DOHH2 (cell line): Measurements from ENCODE around the gene DIS3L2.

Source experiments
- H3F3A ChIP-seq: fragments of 200-600 bp; sonication (generic), shearing (Covaris generic); 2 replicates; pipeline ENCODE4 v1.6.0; 2016; ENCODE audit warnings: antibody characterized with exemption, mild to moderate bottlenecking; ENCODE audit not compliant: control insufficient read depth, insufficient read depth
- H3K27ac ChIP-seq: fragments of 200-600 bp; sonication (generic); 2 replicates; pipeline ENCODE4 v1.5.1; 2014; ENCODE audit warnings: low read depth, mild to moderate bottlenecking, low read length, moderate library complexity
- H3K27me3 ChIP-seq: fragments of 200-600 bp; sonication (generic); 2 replicates; pipeline ENCODE4 v1.6.1; 2014; ENCODE audit warnings: mild to moderate bottlenecking, low read length, mixed read lengths; ENCODE audit not compliant: control insufficient read depth
- H3K36me3 ChIP-seq: fragments of 200-600 bp; sonication (generic); 2 replicates; pipeline ENCODE4 v1.6.1; 2014; ENCODE audit warnings: mild to moderate bottlenecking, low read length, moderate library complexity, mixed read lengths; ENCODE audit not compliant: control insufficient read depth
- H3K4me1 ChIP-seq: fragments of 200-600 bp; sonication (generic); 2 replicates; pipeline ENCODE4 v1.6.1; 2014; ENCODE audit warnings: mild to moderate bottlenecking, low read length, mixed read lengths; ENCODE audit not compliant: control insufficient read depth
- H3K4me2 ChIP-seq: fragments of 200-600 bp; sonication (generic); 2 replicates; pipeline ENCODE4 v1.6.0; 2014; ENCODE audit warnings: mild to moderate bottlenecking, low read length, moderate library complexity
- H3K4me3 ChIP-seq: fragments of 200-600 bp; sonication (generic); 2 replicates; pipeline ENCODE4 v1.5.1; 2014; ENCODE audit warnings: mild to moderate bottlenecking, low read length, mixed read lengths
- H3K79me2 ChIP-seq: fragments of 200-600 bp; sonication (generic); 2 replicates; pipeline ENCODE4 v1.6.1; 2014; ENCODE audit warnings: mild to moderate bottlenecking, low read length, mixed read lengths; ENCODE audit not compliant: control insufficient read depth
- H3K9me2 ChIP-seq: fragments of 200-600 bp; sonication (generic); replicated peaks from 2 replicates; pipeline ENCODE4 v1.6.1; 2014; ENCODE audit warnings: mild to moderate bottlenecking, low read length, mixed read lengths; ENCODE audit not compliant: control insufficient read depth
- H3K9me3 ChIP-seq: fragments of 200-600 bp; sonication (generic); 2 replicates; pipeline ENCODE4 v1.6.1; 2014; ENCODE audit warnings: antibody characterized with exemption, low read length, mixed read lengths; ENCODE audit not compliant: control insufficient read depth, insufficient read depth
- H4K20me1 ChIP-seq: fragments of 200-600 bp; sonication (generic); 2 replicates; pipeline ENCODE4 v1.6.0; 2014; ENCODE audit warnings: low read depth, mild to moderate bottlenecking, antibody characterized with exemption, low read length, moderate library complexity; ENCODE audit not compliant: control insufficient read depth, insufficient read depth
- CTCF ChIP-seq: fragments of 200-600 bp; sonication (generic); IDR thresholded peaks from one replicate; pipeline ENCODE4 v1.5.1; 2014; ENCODE audit warnings: antibody characterized with exemption, mild to moderate bottlenecking, low read depth, low read length; ENCODE audit not compliant: poor library complexity, severe bottlenecking
- EZH2phosphoT487 ChIP-seq: fragments of 200-600 bp; sonication (generic); IDR thresholded peaks from 2 replicates; pipeline ENCODE4 v1.6.1; 2017; ENCODE audit warnings: borderline replicate concordance, mild to moderate bottlenecking, antibody characterized with exemption, low read length, moderate library complexity, mixed read lengths

The DIS3L2 gene

GRCh38 chr2:231928481-231928880 is 33.0 kb upstream of the DIS3L2 start:
- Histone ChIP-seq H3K9me3 (no peaks in the 10 kb centered on the region), H4K20me1 (peaks cover 4% of the 10 kb centered on the region), H3K79me2 (no peaks in the 10 kb centered on the region), H3K36me3 (no peaks in the 10 kb centered on the region), H3K4me1 (peaks cover 36% of the 10 kb centered on the region), H3K4me2 (no peak overlapping the region), H3K27me3 (peaks cover 67% of the 10 kb centered on the region), H3K4me3 (no peak overlapping the region), H3K9me2 (no peaks in the 10 kb centered on the region), H3K27ac (no peak overlapping the region), H3F3A (no peaks in the 10 kb centered on the region)
- TF ChIP-seq EZH2phosphoT487 (no peak), CTCF (no peak)

DNA sequence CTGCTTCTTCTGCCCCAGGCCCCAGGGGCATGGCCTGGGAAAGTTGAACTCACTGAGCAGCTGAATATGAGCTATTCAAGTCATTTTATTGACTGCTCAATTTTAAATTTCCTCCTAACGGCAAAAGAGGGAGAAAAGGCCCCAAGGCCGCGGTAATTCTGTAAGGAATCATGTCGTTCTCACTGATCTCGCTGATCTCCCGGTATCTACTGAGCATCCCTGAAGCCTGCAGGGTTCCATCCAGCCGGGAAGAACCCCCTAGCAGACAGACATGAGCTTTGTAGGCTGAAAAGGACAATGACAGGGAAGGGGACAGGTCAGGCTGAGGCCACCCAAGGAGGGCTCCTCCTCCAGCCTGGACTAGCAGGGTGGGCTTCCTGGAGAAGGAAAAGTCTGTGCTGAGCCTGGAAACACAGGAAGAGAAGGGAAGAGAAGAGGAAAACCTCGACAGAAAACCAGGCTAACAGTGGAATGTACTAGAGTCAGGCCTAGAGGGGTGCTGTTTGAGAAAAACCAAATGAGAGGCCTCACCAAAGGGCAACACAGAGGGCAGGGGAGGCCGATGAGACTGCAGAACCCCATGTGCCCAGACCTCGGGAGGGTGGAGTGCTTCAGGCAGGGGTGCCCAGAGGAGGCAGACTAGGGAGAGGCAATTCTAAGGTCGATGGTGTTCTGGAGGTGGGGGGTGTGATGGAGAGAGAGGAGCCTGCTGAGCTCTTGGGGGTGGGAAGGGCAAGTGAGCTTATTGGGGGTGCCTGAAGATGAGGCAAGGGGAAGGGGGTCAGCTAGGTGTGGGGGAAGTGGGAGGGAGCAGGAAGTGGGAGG is 32.4 kb upstream of the DIS3L2 start:
- Histone ChIP-seq H3K4me3 (no peak overlapping the region), H3K79me2 (no peaks in the 10 kb centered on the region), H3K27ac (no peak overlapping the region), H3K9me3 (no peaks in the 10 kb centered on the region), H3K4me1 (peaks cover 43% of the 10 kb centered on the region), H3K9me2 (no peaks in the 10 kb centered on the region), H3K4me2 (no peak overlapping the region), H3K27me3 (peaks cover 61% of the 10 kb centered on the region), H4K20me1 (peaks cover 4% of the 10 kb centered on the region), H3F3A (no peaks in the 10 kb centered on the region), H3K36me3 (no peaks in the 10 kb centered on the region)
- TF ChIP-seq EZH2phosphoT487 (no peak), CTCF (no peak)

DNA sequence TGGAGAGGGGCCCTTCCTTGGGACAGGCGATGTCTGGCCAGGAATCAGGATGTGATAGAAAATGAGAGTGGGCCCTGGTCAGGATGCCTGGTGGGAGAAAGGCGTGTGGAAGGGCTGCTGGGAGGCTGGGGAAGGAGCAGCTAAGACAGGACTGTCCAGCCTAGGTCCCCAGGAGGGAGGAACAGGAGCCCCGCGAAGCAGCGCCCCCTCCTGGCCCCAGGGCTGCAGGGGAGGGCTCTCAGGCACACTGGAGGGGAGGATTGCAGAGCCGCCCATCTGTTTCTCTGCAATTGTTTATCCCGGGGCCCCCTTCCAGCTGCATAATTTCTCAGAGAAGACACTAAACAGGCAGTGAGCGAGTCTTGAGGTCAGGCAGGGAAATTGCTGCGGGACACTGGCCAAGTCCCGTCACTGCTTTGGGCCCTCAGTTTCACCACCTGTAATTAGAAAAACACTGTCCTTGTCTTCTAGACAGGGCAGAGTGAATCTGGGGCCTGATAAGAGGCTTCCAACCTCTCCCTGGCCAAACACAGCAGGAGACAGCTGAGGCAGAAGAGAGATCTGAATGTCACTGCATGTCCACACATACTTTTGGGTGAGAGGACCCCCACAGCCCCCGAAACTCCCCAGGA is 31.4 kb upstream of the DIS3L2 start:
- no peaks in the 10 kb centered on the region for H3K79me2 ChIP-seq
- H3K4me3 ChIP-seq = no peak overlapping the region
- no peaks in the 10 kb centered on the region for H3K9me3 ChIP-seq
- no peak overlapping the region for H3K4me2 ChIP-seq
- peaks cover 4% of the 10 kb centered on the region for H4K20me1 ChIP-seq
- peaks cover 52% of the 10 kb centered on the region for H3K27me3 ChIP-seq
- H3K9me2 ChIP-seq = no peaks in the 10 kb centered on the region
- H3K36me3 ChIP-seq = no peaks in the 10 kb centered on the region
- peak; percentile 92 for TF ChIP-seq CTCF
- TF ChIP-seq EZH2phosphoT487 = no peak
- no peaks in the 10 kb centered on the region for H3F3A ChIP-seq
- H3K4me1 ChIP-seq = peaks cover 46% of the 10 kb centered on the region
- H3K27ac ChIP-seq = no peak overlapping the region
